ENCODE measurements around the gene CHP2. TPM values are rescaled to one million over a fixed set of nuclear protein-coding genes. Genes with fewer than 3 reads are reported as not detected.
A peak's percentile ranks its signal among the peaks of the same experiment; 100 is the strongest.
"Not testable (repeated sequence)": the region's sequence is repeated elsewhere in the genome, so short reads cannot be mapped to it uniquely, and the experiment has no call there.

Gene CHP2
- total and polyA plus RNA-seq, 7 donors, result 0.28 to 385 (median 174) TPM; not detected in 3

DNA sequence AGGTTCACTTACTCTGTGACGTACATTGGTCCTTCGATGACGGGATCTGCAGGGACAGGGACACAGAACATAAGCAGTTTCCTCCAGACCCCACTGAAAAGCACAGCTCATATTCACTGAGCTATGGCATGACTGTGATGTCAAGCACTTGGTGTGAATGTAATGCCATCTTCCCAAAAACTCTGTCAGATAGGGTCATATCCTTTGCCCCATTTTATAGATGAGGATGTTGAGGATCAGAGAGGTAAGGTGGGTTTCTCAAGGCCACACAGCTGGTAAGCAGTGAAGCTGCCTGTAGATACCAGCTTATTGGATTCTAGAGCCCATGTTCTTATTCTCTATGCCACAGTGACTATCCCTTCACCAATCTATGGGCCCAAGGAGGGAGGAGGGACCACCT lies 44.3 kb upstream of the CHP2 start:
- peaks cover 8 to 48% (median 28%) of the 10 kb centered on the region in 3 donors for H3K27me3 ChIP-seq
- no peak overlapping the region for H3K27ac ChIP-seq
- H3K4me1 ChIP-seq, result no peaks in the 10 kb centered on the region
- no peak overlapping the region for H3K4me3 ChIP-seq
- intact Hi-C loops (cut with DNase I), result no loop called here
- WGBS, 2 donors, result 94 to 97% methylated on average over 3 of the region's 3 CpGs
- H3K36me3 ChIP-seq, result no peaks in the 10 kb centered on the region
- H3K9me3 ChIP-seq, result peaks cover 0 to 3% (median under 1%) of the 10 kb centered on the region in 4 donors
- TF ChIP-seq POLR2AphosphoS5 (IDR thresholded peaks at IDR 0.05) (no peak), EP300 (IDR thresholded peaks at IDR 0.05) (no peak), POLR2A (IDR thresholded peaks at IDR 0.05) (no peak)
- TF ChIP-seq, protein P1, sequence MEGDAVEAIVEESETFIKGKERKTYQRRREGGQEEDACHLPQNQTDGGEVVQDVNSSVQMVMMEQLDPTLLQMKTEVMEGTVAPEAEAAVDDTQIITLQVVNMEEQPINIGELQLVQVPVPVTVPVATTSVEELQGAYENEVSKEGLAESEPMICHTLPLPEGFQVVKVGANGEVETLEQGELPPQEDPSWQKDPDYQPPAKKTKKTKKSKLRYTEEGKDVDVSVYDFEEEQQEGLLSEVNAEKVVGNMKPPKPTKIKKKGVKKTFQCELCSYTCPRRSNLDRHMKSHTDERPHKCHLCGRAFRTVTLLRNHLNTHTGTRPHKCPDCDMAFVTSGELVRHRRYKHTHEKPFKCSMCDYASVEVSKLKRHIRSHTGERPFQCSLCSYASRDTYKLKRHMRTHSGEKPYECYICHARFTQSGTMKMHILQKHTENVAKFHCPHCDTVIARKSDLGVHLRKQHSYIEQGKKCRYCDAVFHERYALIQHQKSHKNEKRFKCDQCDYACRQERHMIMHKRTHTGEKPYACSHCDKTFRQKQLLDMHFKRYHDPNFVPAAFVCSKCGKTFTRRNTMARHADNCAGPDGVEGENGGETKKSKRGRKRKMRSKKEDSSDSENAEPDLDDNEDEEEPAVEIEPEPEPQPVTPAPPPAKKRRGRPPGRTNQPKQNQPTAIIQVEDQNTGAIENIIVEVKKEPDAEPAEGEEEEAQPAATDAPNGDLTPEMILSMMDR (IDR thresholded peaks at IDR 0.05), result no peak
- DNase-seq, result peak; percentile 4

DNA sequence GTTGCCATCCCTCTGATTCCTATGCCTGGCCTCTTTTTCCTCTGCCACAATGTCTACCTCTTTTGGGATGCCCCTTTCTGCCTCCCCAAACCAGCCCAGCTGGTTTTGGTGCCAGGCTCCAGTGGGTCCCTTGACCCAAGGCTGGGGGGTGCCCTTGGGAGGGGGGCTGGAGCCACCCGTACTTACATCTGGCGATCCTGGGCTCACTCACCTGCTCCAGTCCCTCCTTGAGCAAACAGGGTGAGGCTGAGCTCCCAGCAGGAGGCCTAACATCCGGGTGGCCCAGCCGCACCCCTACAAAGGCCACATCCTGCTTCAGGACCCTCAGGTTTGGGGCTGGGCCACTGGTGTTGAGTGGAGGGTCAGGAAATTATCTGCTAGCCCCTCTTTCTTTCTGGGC lies 43.0 kb upstream of the CHP2 start:
- Histone ChIP-seq H3K36me3 (no peaks in the 10 kb centered on the region), H3K4me3 (no peak overlapping the region), H3K4me1 (no peaks in the 10 kb centered on the region), H3K9me3 (peaks cover 0 to 3% (median under 1%) of the 10 kb centered on the region in 4 donors), H3K27ac (no peak overlapping the region), H3K27me3 (peaks cover 12 to 54% (median 28%) of the 10 kb centered on the region in 3 donors)
- 14 to 60% methylated on average over 4 of the region's 4 CpGs for WGBS, 2 donors
- TF ChIP-seq POLR2AphosphoS5 (IDR thresholded peaks at IDR 0.05), result no peak
- no peak for TF ChIP-seq EP300 (IDR thresholded peaks at IDR 0.05)
- TF ChIP-seq POLR2A (IDR thresholded peaks at IDR 0.05), result no peak
- TF ChIP-seq, protein P1 (IDR thresholded peaks at IDR 0.05), result no peak
- DNase-seq, result no peak
- intact Hi-C loops (cut with DNase I), result no loop called here

DNA sequence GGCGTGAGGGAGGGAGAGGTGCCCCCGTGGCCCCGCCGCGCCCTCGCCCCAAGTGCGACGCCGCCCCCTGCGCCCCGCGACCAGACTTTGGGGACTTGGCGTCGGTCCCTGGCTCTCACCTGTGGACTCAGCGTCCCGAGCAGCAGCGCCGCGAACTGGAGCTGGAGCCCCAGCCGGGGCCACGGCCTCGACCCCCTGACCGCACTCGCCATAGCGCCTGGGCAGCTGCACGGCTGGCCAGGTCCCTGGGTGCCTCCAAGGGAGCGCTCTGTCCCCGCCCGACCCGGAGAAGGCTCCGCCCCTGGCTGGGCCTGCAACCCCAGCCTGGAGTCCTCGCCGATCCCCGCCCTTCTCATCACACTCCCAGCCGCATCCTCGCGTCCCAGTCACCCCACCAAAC lies 41.9 kb upstream of the CHP2 start, which contains the start of gene ERN2:
Gene ERN2 (minus strand): TSS at position 247 of the 400 bp plus-strand sequence. CDS start 35 bp downstream, at position 212.
- WGBS, 2 donors, result 3 to 7% methylated on average over 37 of the region's 37 CpGs
- H3K4me3 ChIP-seq, result peak within 1 kb of the TSS in 1 of 4 donors; percentile 20

DNA sequence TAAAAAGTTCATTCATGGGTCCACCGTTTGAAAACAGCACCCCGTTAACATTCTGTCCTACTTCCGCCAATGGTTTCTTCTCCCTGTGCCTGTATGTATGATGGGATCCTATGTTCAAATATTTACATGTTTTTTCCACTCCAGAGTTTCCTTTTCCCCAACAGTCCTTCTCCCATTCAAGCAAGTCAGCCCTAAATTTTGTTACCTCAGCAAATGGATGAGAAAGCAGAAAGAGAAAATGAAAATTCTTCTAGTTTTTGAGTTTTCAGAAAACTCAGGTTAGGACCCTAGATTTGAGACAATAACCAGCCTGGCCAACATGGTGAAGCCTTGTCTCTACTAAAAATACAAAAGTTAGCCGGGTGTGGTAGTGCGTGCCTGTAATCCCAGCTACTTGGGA lies 38.3 kb upstream of the CHP2 start:
- no peak for TF ChIP-seq POLR2AphosphoS5 (IDR thresholded peaks at IDR 0.05)
- no peak for TF ChIP-seq POLR2A (IDR thresholded peaks at IDR 0.05)
- TF ChIP-seq, protein P1 (IDR thresholded peaks at IDR 0.05), result no peak
- no peak for TF ChIP-seq EP300 (IDR thresholded peaks at IDR 0.05)

More for the DNA sequence above, 41.9 kb upstream of the CHP2 start, which contains the start of gene ERN2:
- Histone ChIP-seq H3K27ac (no peak within 1 kb of the TSS), H3K9me3 (peaks cover 0 to 3% (median under 1%) of the 10 kb centered on the region in 4 donors), H3K4me1 (no peaks in the 10 kb centered on the region), H3K36me3 (no peaks in the 10 kb centered on the region), H3K27me3 (peaks cover 12 to 54% (median 28%) of the 10 kb centered on the region in 3 donors)
- DNase-seq, result no peak
- no peak for TF ChIP-seq POLR2AphosphoS5 (IDR thresholded peaks at IDR 0.05)
- no peak for TF ChIP-seq POLR2A (IDR thresholded peaks at IDR 0.05)
- no peak for TF ChIP-seq EP300 (IDR thresholded peaks at IDR 0.05)
- TF ChIP-seq, protein P1 (IDR thresholded peaks at IDR 0.05), result no peak
- intact Hi-C loops (cut with DNase I), result no loop called here

DNA sequence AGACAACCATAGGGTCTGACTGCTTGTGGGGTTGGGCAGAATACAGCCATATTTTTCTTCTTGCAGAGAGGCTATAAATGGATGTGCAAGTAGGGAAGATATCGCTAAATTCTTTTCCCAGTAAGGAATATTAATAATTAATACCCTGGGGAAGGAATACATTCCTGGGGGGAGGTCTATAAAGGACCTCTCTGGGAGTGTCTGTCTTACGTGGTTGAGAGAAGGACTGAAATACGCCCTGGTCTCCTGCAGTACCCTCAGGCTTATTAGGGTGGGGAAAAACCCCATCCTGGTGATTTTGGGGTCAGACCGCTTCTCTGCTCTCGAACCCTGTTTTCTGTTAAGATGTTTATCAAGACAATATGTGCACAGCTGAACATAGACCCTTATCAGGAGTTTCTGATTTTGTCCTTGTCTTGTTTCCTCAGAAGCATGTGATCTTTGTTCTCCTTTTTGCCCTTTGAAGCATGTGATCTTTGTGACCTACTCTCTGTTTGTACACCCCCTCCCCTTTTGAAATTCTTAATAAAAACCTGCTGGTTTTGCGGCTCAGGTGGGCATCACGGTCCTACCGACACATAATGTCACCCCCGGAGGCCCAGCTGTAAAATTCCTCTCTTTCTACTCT lies 32.1 kb upstream of the CHP2 start:
- H3K4me3 ChIP-seq; H3K27me3 ChIP-seq; H3K9me3 ChIP-seq; intact Hi-C loops (cut with DNase I); H3K27ac ChIP-seq; H3K36me3 ChIP-seq; DNase-seq; H3K4me1 ChIP-seq: not testable (repeated sequence)
- 78 to 85% methylated on average over 9 of the region's 9 CpGs for WGBS, 2 donors

More for the DNA sequence above, 38.3 kb upstream of the CHP2 start:
- Histone ChIP-seq H3K4me1 (no peaks in the 10 kb centered on the region), H3K4me3 (no peak overlapping the region), H3K36me3 (no peaks in the 10 kb centered on the region), H3K9me3 (no peaks in the 10 kb centered on the region), H3K27ac (no peak overlapping the region), H3K27me3 (peaks cover 12 to 47% (median 27%) of the 10 kb centered on the region in 3 donors)
- intact Hi-C loops (cut with DNase I), result no loop called here
- WGBS, 2 donors, result 90 to 91% methylated on average over 5 of the region's 5 CpGs
- no peak for DNase-seq

Data from sigmoid colon (tissue), 7 donors.